Measurements from ENCODE around the gene KRTAP7-1.

The KRTAP7-1 gene, protein sequence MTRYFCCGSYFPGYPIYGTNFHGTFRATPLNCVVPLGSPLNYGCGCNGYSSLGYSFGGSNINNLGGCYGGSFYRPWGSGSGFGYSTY

DNA sequence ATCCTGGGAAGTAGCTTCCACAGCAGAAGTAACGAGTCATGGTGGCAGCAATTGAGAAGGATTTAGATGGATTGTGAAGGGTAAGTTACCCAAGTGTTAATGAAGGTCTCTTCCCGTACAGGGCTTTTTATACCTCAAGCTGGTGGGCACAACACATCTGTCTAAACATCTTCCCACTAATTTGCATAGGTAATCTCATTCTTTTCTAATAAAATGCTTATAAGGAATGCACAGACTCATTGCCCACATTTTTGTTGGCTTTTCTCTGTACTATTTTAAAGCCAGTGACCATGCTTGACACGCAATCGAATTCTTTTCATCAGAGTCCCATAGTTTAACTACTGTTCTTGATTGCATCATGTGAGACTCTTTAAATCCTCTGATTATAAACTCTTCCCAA, at the start of gene KRTAP7-1:
Gene KRTAP7-1 (minus strand): TSS at position 101 of the 400 bp plus-strand sequence. CDS start 61 bp downstream, at position 40.
- no peak for DNase-seq

DNA sequence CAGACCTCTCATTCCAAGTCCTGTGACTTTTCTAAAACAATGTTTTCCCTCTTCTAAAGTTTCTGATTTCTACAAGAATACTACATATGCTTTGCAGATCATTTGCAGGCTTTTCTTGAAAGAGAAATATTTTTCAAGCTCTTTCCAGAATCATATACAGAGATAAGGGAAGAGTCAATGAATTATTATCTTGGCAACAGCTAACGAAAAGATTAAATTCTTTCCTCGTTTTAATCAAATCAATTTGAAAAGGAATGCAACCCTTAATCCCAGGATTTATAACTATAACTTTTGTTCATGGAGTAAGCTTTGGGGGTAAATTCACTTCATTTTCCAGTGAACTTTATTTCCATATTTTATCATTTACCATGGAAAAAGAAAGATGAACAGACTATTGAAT, 45.0 kb upstream of the KRTAP7-1 start:
- no peak for DNase-seq

DNA sequence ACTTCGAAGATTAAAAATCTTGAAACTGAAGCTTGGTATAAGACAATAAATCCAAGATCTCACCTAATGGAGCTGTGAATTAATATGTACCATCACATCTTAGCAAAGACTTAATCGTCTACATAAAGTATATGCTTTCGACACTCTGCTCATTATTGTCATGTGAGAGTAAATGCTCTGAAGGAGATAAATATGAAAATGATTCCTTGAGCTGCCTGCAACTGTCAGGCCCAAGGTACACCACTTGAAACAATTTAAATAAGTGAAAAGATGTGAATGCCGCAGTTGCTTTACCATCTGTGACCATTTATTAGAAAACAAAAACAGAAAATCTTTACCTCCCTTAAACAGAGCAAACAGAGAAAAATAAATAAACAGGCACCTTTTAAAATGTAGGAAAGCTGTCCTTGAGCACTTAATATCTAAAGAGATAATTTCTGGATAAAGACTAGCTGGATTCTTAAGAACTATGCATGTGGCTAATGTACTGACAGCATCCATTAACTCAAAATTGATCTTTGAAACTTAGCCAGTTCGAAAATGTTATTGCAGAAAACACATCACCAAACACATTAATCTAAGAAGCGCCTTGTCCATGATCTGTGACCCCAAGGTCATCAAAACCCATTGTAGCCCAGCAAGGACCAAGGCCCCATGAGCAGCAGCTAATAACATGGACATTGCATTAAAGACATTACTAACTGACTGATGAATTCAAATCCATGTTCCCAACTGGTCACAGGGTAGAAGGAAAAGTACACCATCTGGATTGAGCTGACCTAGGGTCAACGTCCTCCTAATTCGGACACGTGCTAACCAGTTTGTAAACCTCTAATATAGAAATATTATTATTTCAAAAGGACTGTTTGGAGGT, 18.3 kb upstream of the KRTAP7-1 start:
- no peak for DNase-seq

DNA sequence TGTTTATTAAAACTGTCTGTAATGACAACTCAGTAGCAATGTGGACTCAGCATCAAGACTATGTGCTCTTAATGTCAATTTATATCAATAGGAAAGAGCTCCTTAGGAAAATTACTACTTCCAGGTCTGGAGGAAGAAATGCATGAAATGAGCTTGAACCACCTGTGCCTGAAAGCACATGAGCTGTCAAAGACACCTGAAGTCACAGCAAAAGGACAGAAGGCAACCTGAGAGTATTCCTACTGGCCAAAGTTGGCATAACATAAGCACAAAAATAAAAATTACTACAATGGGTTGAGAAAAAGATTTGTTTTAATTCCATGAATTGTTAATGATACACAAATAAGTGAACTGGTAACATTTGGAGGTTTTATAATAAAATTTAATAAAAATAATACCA, 13.4 kb upstream of the KRTAP7-1 start:
- DNase-seq, result no peak

DNA sequence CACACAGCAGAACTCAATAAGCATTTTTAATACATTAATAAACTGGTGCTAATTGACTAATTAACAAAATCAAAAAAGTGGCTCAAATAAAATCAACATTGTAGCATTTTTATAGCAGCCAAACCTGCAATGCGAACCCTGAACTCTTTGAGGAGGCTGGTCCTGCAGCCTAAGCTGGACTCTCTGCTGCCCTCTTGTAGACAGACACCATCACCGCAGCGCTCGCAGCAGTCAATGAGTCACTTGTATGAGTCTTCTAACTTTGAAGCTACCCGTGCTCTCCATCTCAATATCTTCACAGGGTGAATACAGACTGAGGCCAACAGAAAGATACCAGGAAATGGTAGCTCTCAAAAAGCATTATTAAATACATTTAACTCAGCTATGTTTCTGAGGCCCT, 9.7 kb upstream of the KRTAP7-1 start:
- DNase-seq, result peak in 1 of 2 experiments; percentile 34

DNA sequence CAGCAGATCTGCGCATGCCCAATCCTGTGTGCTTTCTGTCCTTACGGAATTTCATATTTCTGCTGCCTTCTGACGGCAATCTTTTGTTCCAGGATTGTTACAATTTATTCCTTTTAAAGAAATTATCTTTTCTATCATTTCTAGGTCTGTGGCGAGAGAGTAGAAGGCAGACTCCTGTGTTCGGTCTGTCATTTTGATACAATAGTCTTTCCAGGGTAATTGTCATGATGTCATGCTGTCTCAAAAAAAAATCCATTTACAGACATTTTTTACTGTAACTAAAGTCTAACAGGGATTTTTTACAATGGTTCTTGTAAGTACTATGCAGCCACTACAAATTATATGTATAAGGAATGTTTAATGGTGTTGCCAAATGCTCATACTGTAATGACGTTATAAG, 9.0 kb upstream of the KRTAP7-1 start:
- no peak for DNase-seq

DNA sequence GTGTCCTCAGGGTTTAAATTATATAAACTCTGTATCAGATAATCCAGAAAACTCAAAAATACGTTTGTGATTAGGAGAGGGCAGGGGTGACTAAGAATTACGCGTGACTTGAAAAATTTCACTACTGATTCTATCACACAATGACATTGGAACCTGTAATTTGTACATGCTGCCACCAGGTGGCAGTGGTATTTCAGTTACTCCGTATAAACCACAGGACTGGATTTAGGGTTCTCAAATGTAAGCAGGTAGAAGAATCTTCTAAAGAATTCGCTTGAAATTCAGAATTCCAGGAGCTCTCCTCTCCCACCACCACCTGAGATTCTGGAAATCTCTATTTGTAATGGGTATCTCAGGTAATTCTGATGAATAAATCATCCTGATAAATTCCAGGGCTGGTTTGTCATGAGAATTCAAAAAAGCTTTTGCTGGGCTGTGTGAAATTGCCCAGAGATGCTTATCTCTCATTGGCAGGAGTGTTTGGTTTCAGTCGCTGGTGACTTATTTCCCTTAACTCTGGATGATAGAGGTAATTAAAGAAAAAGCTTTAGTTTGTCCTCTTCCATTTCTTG, 1.7 kb upstream of the KRTAP7-1 start:
- peak in 1 of 2 experiments; percentile 49 for DNase-seq

DNA sequence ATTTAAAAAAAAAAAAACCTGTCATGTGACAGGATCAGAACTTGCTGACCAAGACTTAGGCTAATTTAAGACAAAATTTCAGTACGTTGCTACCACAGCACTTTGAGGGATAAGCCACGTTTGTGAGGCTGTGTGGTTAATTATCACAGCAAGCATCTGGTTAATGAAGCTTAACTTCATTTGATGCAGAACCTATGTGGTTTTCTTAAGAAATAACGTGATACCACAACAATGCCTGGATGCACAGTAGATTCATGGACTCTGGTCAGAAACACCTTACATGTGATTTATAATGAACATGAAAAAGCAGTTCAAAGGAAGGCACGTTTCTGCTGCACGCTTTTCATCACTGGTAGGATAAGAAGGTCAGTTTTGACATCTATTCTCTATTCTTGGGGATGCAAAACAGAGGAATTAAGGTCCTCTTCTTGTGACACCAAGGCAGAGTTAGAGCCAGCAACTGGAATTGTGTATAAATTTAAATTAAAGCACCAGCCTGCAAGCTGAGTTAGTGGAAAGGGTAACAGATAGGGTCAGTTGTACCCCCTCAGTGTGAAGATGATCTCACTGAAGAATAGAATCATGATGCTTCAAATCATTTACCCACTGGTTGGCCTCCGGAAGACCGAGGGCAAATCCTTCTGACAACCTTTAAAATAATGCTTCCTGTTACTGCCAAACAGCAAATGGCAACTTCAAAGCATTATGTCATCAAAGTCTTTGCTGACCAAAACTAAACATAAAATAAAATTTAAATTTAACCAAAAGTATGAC, 10.5 kb downstream of the KRTAP7-1 start:
- no peak for DNase-seq

DNA sequence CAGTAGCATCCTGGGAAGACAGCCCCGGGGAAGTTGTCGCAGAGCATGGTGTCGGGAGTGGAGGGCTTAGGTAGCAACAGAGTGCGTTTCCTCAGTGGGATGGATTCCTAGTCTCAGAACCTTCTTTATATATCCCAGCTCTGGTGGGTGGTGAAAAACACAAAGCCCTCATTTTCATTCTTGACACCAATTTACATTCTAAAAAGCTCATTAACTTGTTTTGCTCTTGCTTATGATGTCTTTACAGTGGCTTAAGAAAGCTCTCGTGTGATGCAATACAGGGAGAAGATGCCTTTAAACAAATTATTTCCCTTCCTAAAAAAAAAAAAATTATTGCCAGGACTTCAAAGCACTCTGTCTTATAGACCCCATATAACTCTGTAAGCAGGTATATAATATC, 16.4 kb downstream of the KRTAP7-1 start, which contains the start of gene KRTAP8-1:
Gene KRTAP8-1 (minus strand): TSS at position 101 of the 400 bp plus-strand sequence. CDS start 54 bp downstream, at position 47.
- DNase-seq, result no peak

DNA sequence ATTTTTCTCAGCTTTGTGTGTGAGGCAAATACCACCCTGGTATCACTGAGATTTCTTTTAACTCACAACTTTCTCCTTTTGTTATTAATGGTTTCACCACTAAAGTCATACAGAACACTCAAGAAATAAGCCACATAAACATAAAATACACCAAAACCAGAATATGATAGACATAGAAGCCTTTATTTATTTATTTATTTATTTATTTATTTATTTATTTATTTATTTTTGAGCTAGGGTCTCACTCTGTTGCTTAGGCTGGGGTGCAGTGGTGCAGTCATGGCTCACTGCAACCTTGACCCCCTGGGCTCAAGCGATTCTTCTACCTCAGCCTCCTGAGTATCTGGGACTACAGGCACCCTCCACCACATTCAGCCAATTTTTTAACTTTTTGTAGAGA, 29.0 kb downstream of the KRTAP7-1 start:
- DNase-seq, result no peak

DNA sequence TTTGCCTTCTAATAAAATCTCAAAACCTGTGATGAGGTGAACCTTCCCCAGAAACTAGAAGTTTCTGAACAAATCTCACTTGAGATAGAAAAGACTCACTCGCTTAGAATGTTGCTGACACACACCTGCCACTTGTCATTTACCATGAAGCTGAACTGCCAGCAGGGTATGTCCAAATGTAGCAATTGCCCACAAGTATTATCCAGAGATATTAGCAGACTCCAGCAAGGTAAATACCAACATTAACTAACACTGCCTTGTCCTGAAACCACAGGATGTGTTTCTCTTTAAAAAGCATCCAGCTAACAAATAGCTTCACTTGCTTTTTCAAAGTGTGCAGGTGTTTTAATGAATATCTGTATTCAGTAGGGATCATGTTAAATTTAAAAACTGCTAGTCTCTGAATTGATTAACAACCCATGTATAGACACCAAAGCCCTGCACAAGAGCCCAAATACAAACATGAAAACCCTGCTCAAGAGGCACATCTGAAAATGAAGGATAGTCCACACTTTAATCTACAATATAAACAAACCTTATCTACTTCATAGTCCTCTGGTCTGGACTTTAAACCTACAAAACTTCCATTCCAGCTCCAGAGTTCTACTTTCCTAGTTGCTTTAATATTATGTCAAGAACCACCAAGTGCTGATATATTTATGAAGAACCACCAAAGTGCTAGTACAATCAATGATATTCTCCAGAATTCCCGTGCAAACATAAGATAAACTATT, 35.8 kb downstream of the KRTAP7-1 start:
- DNase-seq, result no peak

DNA sequence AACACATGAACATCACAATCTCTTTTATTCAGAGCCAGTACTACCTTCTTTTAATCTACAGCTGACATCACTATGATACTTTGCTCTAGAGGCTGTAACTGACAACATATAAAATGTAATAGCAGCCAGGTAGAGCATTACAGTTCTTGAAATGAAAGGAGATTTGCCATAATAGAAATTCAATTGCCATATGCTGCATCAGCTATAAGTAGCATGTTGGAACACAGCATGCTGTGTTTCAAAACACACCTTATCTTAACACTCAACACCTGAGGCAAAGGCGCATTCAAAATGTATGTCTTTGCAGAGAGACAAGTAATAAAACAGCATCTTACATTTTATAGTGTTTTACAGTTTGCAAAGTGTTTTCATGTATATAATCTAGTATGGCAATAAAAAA, 50.3 kb downstream of the KRTAP7-1 start:
- no peak for DNase-seq

All from NCI-H446 (cell line).